Measurements from ENCODE around the gene ZBTB20. TPM values are rescaled to one million over a fixed set of nuclear protein-coding genes. Genes with fewer than 3 reads are reported as not detected.

ZBTB20 gene
- polyA plus RNA-seq, 1 of the 3 experiments (the other 2 are of a cell fraction) = 0.43 TPM

DNA sequence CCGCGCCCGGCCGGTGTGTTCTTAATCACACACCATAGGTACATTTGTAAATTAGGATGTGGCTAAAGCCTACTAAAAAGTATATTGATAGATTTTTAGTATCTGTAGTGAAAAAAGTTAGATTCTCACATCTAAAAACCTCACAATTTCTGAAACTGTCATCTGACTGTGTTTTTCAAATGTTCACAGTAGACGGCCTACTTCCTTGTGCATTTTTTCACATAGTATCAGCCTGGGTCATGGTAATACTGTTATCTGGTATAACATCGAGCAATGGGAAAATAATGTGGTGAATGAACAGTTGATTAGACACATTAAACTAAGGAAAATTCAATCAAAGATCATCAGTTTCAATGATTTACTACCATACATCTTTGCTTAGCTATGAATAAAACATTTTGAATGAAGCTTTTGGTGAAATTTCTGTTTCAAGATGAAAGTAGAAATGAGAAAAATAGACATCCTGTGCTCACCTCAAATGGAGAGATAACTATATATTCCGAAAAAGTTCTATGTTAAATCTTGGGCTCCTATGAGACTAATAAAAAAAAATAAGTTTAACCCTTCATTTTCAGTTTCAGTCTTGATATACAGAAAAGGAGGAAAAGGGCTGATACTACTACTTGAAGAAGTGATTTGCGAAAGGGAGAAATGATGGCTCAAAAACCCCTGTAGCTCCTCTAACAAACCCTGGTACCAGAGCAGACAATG, 262.7 kb downstream of the ZBTB20 start:
- no peak overlapping the region for H2AFZ ChIP-seq (ENCODE audit: low read depth)
- H3K79me2 ChIP-seq (ENCODE audit: insufficient read depth) = no peaks in the 10 kb centered on the region
- WGBS (ENCODE audit: low lambda C conversion rate) = 94% methylated on average over 8 of the region's 8 CpGs
- no peaks in the 10 kb centered on the region for H3K36me3 ChIP-seq (replicated peaks in 1 of 2; ENCODE audit: control insufficient read depth in 1 of 2, insufficient read depth in 2 of 2, low read length in 1 of 2)
- H3K4me2 ChIP-seq = no peak overlapping the region
- H3K9me3 ChIP-seq = no peaks in the 10 kb centered on the region
- no peaks in the 10 kb centered on the region for H3K9me2 ChIP-seq
- H3K27me3 ChIP-seq (ENCODE audit: insufficient read depth) = no peaks in the 10 kb centered on the region
- H4K20me1 ChIP-seq (ENCODE audit: insufficient read depth) = no peaks in the 10 kb centered on the region
- H3K4me3 ChIP-seq (ENCODE audit: low read depth in 2 of 2, low read length in 1 of 2) = no peak overlapping the region
- no peak overlapping the region for H3K9ac ChIP-seq
- H3F3A ChIP-seq (replicated peaks; ENCODE audit: insufficient read depth) = no peaks in the 10 kb centered on the region
- TF ChIP-seq TAF1 (IDR thresholded peaks at IDR 0.05; ENCODE audit: borderline replicate concordance, low read depth, low read length) = no peak
- TF ChIP-seq RFX5 (IDR thresholded peaks at IDR 0.05; ENCODE audit: low read length) = no peak
- TF ChIP-seq CHD2 (IDR thresholded peaks at IDR 0.05; ENCODE audit: low read length, partially characterized antibody) = no peak
- no peak for TF ChIP-seq FOXJ3 (CRISPR knock-in tag; IDR thresholded peaks at IDR 0.05)
- TF ChIP-seq, protein P1, sequence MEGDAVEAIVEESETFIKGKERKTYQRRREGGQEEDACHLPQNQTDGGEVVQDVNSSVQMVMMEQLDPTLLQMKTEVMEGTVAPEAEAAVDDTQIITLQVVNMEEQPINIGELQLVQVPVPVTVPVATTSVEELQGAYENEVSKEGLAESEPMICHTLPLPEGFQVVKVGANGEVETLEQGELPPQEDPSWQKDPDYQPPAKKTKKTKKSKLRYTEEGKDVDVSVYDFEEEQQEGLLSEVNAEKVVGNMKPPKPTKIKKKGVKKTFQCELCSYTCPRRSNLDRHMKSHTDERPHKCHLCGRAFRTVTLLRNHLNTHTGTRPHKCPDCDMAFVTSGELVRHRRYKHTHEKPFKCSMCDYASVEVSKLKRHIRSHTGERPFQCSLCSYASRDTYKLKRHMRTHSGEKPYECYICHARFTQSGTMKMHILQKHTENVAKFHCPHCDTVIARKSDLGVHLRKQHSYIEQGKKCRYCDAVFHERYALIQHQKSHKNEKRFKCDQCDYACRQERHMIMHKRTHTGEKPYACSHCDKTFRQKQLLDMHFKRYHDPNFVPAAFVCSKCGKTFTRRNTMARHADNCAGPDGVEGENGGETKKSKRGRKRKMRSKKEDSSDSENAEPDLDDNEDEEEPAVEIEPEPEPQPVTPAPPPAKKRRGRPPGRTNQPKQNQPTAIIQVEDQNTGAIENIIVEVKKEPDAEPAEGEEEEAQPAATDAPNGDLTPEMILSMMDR (IDR thresholded peaks at IDR 0.05) = no peak
- TF ChIP-seq, protein P2, sequence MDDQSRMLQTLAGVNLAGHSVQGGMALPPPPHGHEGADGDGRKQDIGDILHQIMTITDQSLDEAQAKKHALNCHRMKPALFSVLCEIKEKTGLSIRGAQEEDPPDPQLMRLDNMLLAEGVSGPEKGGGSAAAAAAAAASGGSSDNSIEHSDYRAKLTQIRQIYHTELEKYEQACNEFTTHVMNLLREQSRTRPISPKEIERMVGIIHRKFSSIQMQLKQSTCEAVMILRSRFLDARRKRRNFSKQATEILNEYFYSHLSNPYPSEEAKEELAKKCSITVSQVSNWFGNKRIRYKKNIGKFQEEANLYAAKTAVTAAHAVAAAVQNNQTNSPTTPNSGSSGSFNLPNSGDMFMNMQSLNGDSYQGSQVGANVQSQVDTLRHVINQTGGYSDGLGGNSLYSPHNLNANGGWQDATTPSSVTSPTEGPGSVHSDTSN (IDR thresholded peaks at IDR 0.05) = no peak
- TF ChIP-seq YY1 (IDR thresholded peaks at IDR 0.05; ENCODE audit: low read depth) = no peak
- TF ChIP-seq FOSL2 (IDR thresholded peaks at IDR 0.05; ENCODE audit: borderline replicate concordance, low read depth) = no peak
- no peak for TF ChIP-seq SMC3 (IDR thresholded peaks at IDR 0.05; ENCODE audit: low read depth, low read length)
- TF ChIP-seq MXI1 (IDR thresholded peaks at IDR 0.05; ENCODE audit: low read depth, low read length) = no peak
- TF ChIP-seq JUND (IDR thresholded peaks at IDR 0.05) = no peak
- no peak for TF ChIP-seq EP300 (IDR thresholded peaks at IDR 0.05; ENCODE audit: borderline replicate concordance in 1 of 2, low read depth in 1 of 2, low read length in 1 of 2)
- TF ChIP-seq EZH2phosphoT487 (IDR thresholded peaks at IDR 0.05; ENCODE audit: borderline replicate concordance, low read depth) = no peak
- TF ChIP-seq GABPA (IDR thresholded peaks at IDR 0.05; ENCODE audit: low read depth) = no peak
- TF ChIP-seq, protein P3, sequence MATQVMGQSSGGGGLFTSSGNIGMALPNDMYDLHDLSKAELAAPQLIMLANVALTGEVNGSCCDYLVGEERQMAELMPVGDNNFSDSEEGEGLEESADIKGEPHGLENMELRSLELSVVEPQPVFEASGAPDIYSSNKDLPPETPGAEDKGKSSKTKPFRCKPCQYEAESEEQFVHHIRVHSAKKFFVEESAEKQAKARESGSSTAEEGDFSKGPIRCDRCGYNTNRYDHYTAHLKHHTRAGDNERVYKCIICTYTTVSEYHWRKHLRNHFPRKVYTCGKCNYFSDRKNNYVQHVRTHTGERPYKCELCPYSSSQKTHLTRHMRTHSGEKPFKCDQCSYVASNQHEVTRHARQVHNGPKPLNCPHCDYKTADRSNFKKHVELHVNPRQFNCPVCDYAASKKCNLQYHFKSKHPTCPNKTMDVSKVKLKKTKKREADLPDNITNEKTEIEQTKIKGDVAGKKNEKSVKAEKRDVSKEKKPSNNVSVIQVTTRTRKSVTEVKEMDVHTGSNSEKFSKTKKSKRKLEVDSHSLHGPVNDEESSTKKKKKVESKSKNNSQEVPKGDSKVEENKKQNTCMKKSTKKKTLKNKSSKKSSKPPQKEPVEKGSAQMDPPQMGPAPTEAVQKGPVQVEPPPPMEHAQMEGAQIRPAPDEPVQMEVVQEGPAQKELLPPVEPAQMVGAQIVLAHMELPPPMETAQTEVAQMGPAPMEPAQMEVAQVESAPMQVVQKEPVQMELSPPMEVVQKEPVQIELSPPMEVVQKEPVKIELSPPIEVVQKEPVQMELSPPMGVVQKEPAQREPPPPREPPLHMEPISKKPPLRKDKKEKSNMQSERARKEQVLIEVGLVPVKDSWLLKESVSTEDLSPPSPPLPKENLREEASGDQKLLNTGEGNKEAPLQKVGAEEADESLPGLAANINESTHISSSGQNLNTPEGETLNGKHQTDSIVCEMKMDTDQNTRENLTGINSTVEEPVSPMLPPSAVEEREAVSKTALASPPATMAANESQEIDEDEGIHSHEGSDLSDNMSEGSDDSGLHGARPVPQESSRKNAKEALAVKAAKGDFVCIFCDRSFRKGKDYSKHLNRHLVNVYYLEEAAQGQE (IDR thresholded peaks at IDR 0.05; ENCODE audit: low read depth, low read length) = no peak
- no peak for TF ChIP-seq ELF1 (IDR thresholded peaks at IDR 0.05)
- no peak for TF ChIP-seq TCF12 (IDR thresholded peaks at IDR 0.05)
- no peak overlapping the region for H3K27ac ChIP-seq (ENCODE audit: low read depth in 2 of 2, low read length in 1 of 2)
- DNase-seq = no peak
- ChIA-PET CTCF (interaction anchor here (1.4 kb wide), 1 partner anchor 12 kb away, joined by 3 read pairs; no protein-coding TSS in a partner anchor), POLR2A (no interaction called here)
- H3K4me1 ChIP-seq (ENCODE audit: control insufficient read depth in 1 of 2, insufficient read depth in 2 of 2, low read depth in 1 of 2, low read length in 1 of 2) = peaks cover 5 to 12% of the 10 kb centered on the region in 2 experiments; a peak in 3 of 4 replicates

All from SK-N-SH (cell line).